Measurements from ENCODE around the gene NRG2. TPM values are rescaled to one million over a fixed set of nuclear protein-coding genes. Genes with fewer than 3 reads are reported as not detected.

Gene NRG2
- polyA plus RNA-seq, 1 of the 3 experiments (the other 2 are of a cell fraction), result 3.7 TPM

- TF ChIP-seq EZH2phosphoT487 (IDR thresholded peaks at IDR 0.05; ENCODE audit: borderline replicate concordance, low read depth), result no peak
- TF ChIP-seq MEF2A (IDR thresholded peaks at IDR 0.05; ENCODE audit: borderline replicate concordance, low read depth), result no peak
- TF ChIP-seq RXRA (IDR thresholded peaks at IDR 0.05; ENCODE audit: borderline replicate concordance, low read depth), result no peak
- no peak for TF ChIP-seq POLR2AphosphoS5 (IDR thresholded peaks at IDR 0.05; ENCODE audit: low read depth, low read length)
These were observed 88.6 kb downstream of the NRG2 start (continued) for GRCh38 chr5:139954462-139954861.

- H3K4me2 ChIP-seq, result no peak overlapping the region
- 73% methylated on average over 6 of the region's 7 CpGs for WGBS (ENCODE audit: low lambda C conversion rate)
- no peaks in the 10 kb centered on the region for H3K9me3 ChIP-seq
- H3K9me2 ChIP-seq, result no peaks in the 10 kb centered on the region
- no peaks in the 10 kb centered on the region for H3K36me3 ChIP-seq (replicated peaks in 1 of 2; ENCODE audit: control insufficient read depth in 1 of 2, insufficient read depth in 2 of 2, low read length in 1 of 2)
- no peak for TF ChIP-seq REST (IDR thresholded peaks at IDR 0.05; ENCODE audit: low read depth, low read length)
- no peak for TF ChIP-seq TCF12 (IDR thresholded peaks at IDR 0.05)
- no peak for TF ChIP-seq MAX (IDR thresholded peaks at IDR 0.05; ENCODE audit: low read depth)
- TF ChIP-seq POLR2AphosphoS5 (IDR thresholded peaks at IDR 0.05; ENCODE audit: low read depth, low read length), result no peak
- TF ChIP-seq CHD2 (IDR thresholded peaks at IDR 0.05; ENCODE audit: low read length, partially characterized antibody), result no peak
- TF ChIP-seq NFIC (IDR thresholded peaks at IDR 0.05; ENCODE audit: borderline replicate concordance), result no peak
- no peak for TF ChIP-seq CTCF (IDR thresholded peaks at IDR 0.05)
- no peak for TF ChIP-seq IRF3 (IDR thresholded peaks at IDR 0.05; ENCODE audit: low read depth, low read length)
- no peak for TF ChIP-seq PBX3 (IDR thresholded peaks at IDR 0.05)
- TF ChIP-seq RCOR1 (IDR thresholded peaks at IDR 0.05; ENCODE audit: low read length), result no peak
- H3K9ac ChIP-seq, result no peak overlapping the region
- no peak overlapping the region for H3K4me3 ChIP-seq (ENCODE audit: low read depth in 2 of 2, low read length in 1 of 2)
- ChIA-PET CTCF (interaction anchor here (2.6 to 4.6 kb wide), 2 partner anchors 15 to 166 kb away, joined by 17 to 26 read pairs; no protein-coding TSS in a partner anchor), POLR2A (no interaction called here)
- H3K27me3 ChIP-seq (ENCODE audit: insufficient read depth), result no peaks in the 10 kb centered on the region
- no peak overlapping the region for H3K27ac ChIP-seq (ENCODE audit: low read depth in 2 of 2, low read length in 1 of 2)
- H2AFZ ChIP-seq (ENCODE audit: low read depth), result no peak overlapping the region
- H4K20me1 ChIP-seq (ENCODE audit: insufficient read depth), result no peaks in the 10 kb centered on the region
- no peaks in the 10 kb centered on the region for H3K79me2 ChIP-seq (ENCODE audit: insufficient read depth)
- peak; percentile 35 for DNase-seq
- no peaks in the 10 kb centered on the region for H3F3A ChIP-seq (replicated peaks; ENCODE audit: insufficient read depth)
- peaks cover 0 to 28% of the 10 kb centered on the region in 2 experiments; a peak in 1 of 4 replicates for H3K4me1 ChIP-seq (ENCODE audit: control insufficient read depth in 1 of 2, insufficient read depth in 2 of 2, low read depth in 1 of 2, low read length in 1 of 2)
These were observed 89.1 kb downstream of the NRG2 start for GRCh38 chr5:139954022-139954421.
